Heart left ventricle (tissue), 16 donors: ENCODE results near the gene PHOSPHO1. TPM values are rescaled to one million over a fixed set of nuclear protein-coding genes. Genes with fewer than 3 reads are reported as not detected.

Experiments used
- ATAC-seq, 4 donors: fragments of 200-7000 bp; cut with Tn5 transposase; one replicate each; pipeline ENCODE4 v1.9.1; 2020 to 2022; ENCODE audit warnings: moderate library complexity in 4 of 4, mild to moderate bottlenecking in 3 of 4, moderate number of reproducible peaks in 1 of 4
- DNase-seq, 5 donors: peaks; one replicate each; pipeline ENCODE4 v3.0.0-alpha.2; 2020
- H3K27ac ChIP-seq, 12 donors: fragments of 200-600 bp; sonication (generic) in 4 of 12; one replicate each; pipeline versions ENCODE4 v1.5.0 to v1.8.0; 2016 to 2022; ENCODE audit warnings: mild to moderate bottlenecking in 2 of 12
- H3K27me3 ChIP-seq, 9 donors: fragments of 200-600 bp; sonication (generic) in 2 of 9; one replicate each; pipeline versions ENCODE4 v1.5.1 to v1.8.0; 2016 to 2022; ENCODE audit warnings: mild to moderate bottlenecking in 3 of 9
- H3K36me3 ChIP-seq, 9 donors: fragments of 200-600 bp; sonication (generic) in 2 of 9; one replicate each; pipeline versions ENCODE4 v1.5.0 to v1.8.0; 2018 to 2022; ENCODE audit warnings: mild to moderate bottlenecking in 2 of 9
- H3K4me1 ChIP-seq, 12 donors: fragments of 200-600 bp; sonication (generic) in 4 of 12; one replicate each; pipeline versions ENCODE4 v1.5.0 to v1.8.0; 2016 to 2022; ENCODE audit warnings: mild to moderate bottlenecking in 3 of 12
- H3K4me3 ChIP-seq, 12 donors: fragments of 200-600 bp; sonication (generic) in 4 of 12; one replicate each; pipeline versions ENCODE4 v1.5.0 to v1.8.0; 2017 to 2022; ENCODE audit warnings: mild to moderate bottlenecking in 9 of 12, moderate library complexity in 4 of 12
- H3K9me3 ChIP-seq, 12 donors: fragments of 200-600 bp; sonication (generic) in 4 of 12; one replicate each; pipeline versions ENCODE4 v1.5.0 to v1.8.0; 2016 to 2022; ENCODE audit warnings: mild to moderate bottlenecking in 1 of 12
- CTCF ChIP-seq, 12 donors: fragments of 200-600 bp; sonication (generic) in 4 of 12; IDR thresholded peaks; one replicate each; pipeline versions ENCODE4 v1.5.0 to v1.8.0; 2018 to 2022; ENCODE audit warnings: antibody characterized with exemption in 12 of 12, mild to moderate bottlenecking in 5 of 12
- POLR2A ChIP-seq, 2 donors: fragments of 450-650 bp; IDR thresholded peaks; one replicate each; pipeline ENCODE4 v1.6.1; 2017; ENCODE audit warnings: antibody characterized with exemption in 2 of 2, mild to moderate bottlenecking in 2 of 2, moderate library complexity in 2 of 2
- WGBS, 4 donors: extraction: QIAGEN DNeasy Blood & Tissue Kit in 2 of 4; methylation state at CpG; one replicate each; pipeline versions ENCODE4 v1.1.5 to v1.1.7; 2013 to 2018; 5-methylcytosine and 5-hydroxymethylcytosine counted together
- intact Hi-C, 10 donors: fragments of 100-400 bp; cut with DNase I; formaldehyde crosslinking; loops; one replicate each; pipeline versions ENCODE4 v1.11.1 to v1.14.2; 2022
- polyA plus RNA-seq, 2 donors: library from polyadenylated mRNA; stranded (reverse); fragments of 200-250 nt; gene quantifications; one replicate each; pipeline ENCODE4 v1.2.3, GENCODE V29; 2013
- total RNA-seq, 9 donors: library from RNA; depleted of rRNA in 2 of 9; stranded (reverse); fragments of >200 nt in 2 of 9; fragmentation: NEBNext Ultra II Directional in 3 of 9; extraction: Animal tissue kit (Norgen Biotek cat#: 25700) in 3 of 9; gene quantifications; one replicate each; pipeline versions ENCODE4 v1.1.0 to v1.2.4, GENCODE V29; 2016 to 2023
- donor health status: ischemic (EF 13 %, LVEDD 7.1; RV severe dilation, severe dysfunction).
- donor health status: healthy with polysubstance abuse.
- donor health status: DM: no; HTN: yes; CAD: no.
- donor health status: DM: no; HTN: no; CAD: no.
- donor health status: ischemic (EF 25% LVEDD 6.9; RV normal size, moderate dysfunction).
- donor health status: ischemic (EF 25% LVEDD 5.7; RV mildly dilated, moderate dysfunction).
- donor health status: healthy.
- donor health status: DM: yes; HTN: yes; CAD: no.
- donor health status: ischemic (EF 35%, LVEDD 5.7; RV mildly dilated, moderate dysfunction).
- donor health status: nonischemic (EF 11% LVEDD 7.7; RV severe dilation, severe dysfunction).
- donor health status: DM: yes; HTN: yes; CAD: no.
- donor health status: PGD.
- donor health status: ischemic (EF 29% LVEDD 5.4; RV normal size, mild dysfunction).
- donor health status: nonischemic (EF 23%, LVEDD 6.1; RV moderate dilation, normal function).

Gene PHOSPHO1
- total and polyA plus RNA-seq, 11 donors: 0.35 to 1.3 (median 0.66) TPM

GRCh38 chr17:49218941-49219913 lies 11.4 kb downstream of the PHOSPHO1 start:
- intact Hi-C loops: no loop called here
- ATAC-seq (peak in 2 of 4 donors; percentile 23 to 43), DNase-seq (peak in 3 of 5 donors; percentile 29 to 72 (median 43))
- no peaks in the 10 kb centered on the region for H3K9me3 ChIP-seq
- TF ChIP-seq POLR2A (IDR thresholded peaks at IDR 0.05) (no peak), CTCF (IDR thresholded peaks at IDR 0.05) (peak in 3 of 12 donors; percentile 8 to 29 (median 12))
- H3K4me3 ChIP-seq: peak overlapping the region in 1 of 12 donors; percentile 20
- peaks cover 0 to 14% (median 0%) of the 10 kb centered on the region in 9 donors for H3K36me3 ChIP-seq
- peaks cover 0 to 53% (median 19%) of the 10 kb centered on the region in 9 donors for H3K27me3 ChIP-seq
- peaks cover 5 to 77% (median 37%) of the 10 kb centered on the region in 12 donors for H3K4me1 ChIP-seq
- 42 to 67% (median 56%) methylated on average over 37 of the region's 37 CpGs for WGBS, 4 donors
- H3K27ac ChIP-seq: peak overlapping the region in 5 of 12 donors; percentile 19 to 91 (median 39)

GRCh38 chr17:49217651-49218413 lies 12.8 kb downstream of the PHOSPHO1 start:
- intact Hi-C loops: loop anchor here in 1 of 10 donors (2.0 kb wide), 1 partner anchor 25 kb away; no protein-coding TSS in a partner anchor
- H3K4me1 ChIP-seq: peaks cover 5 to 77% (median 36%) of the 10 kb centered on the region in 12 donors
- H3K27me3 ChIP-seq: peaks cover 0 to 39% (median 8%) of the 10 kb centered on the region in 9 donors
- peak; percentile 63 to 85 (median 71) for DNase-seq
- peaks cover 0 to 14% (median 0%) of the 10 kb centered on the region in 9 donors for H3K36me3 ChIP-seq
- ATAC-seq: peak; percentile 54 to 77 (median 62)
- TF ChIP-seq POLR2A (IDR thresholded peaks at IDR 0.05) (no peak), CTCF (IDR thresholded peaks at IDR 0.05) (no peak)
- peak overlapping the region; percentile 9 to 91 (median 70) for H3K27ac ChIP-seq
- no peaks in the 10 kb centered on the region for H3K9me3 ChIP-seq
- peak overlapping the region in 2 of 12 donors; percentile 0 to 16 for H3K4me3 ChIP-seq
- WGBS, 4 donors: 64 to 68% (median 64%) methylated on average over 17 of the region's 17 CpGs

GRCh38 chr17:49216953-49217650 lies 13.5 kb downstream of the PHOSPHO1 start:
- peaks cover 0 to 35% (median 8%) of the 10 kb centered on the region in 9 donors for H3K27me3 ChIP-seq
- intact Hi-C loops: loop anchor here in 1 of 10 donors (2.0 kb wide), 1 partner anchor 24 kb away; no protein-coding TSS in a partner anchor
- peak; percentile 69 to 85 (median 74) for DNase-seq
- WGBS, 4 donors: 45 to 57% (median 47%) methylated on average over 11 of the region's 11 CpGs
- ATAC-seq: peak; percentile 74 to 91 (median 86)
- TF ChIP-seq POLR2A (IDR thresholded peaks at IDR 0.05): no peak
- TF ChIP-seq CTCF (IDR thresholded peaks at IDR 0.05): no peak
- H3K27ac ChIP-seq: peak overlapping the region; percentile 43 to 91 (median 70)
- peaks cover 5 to 81% (median 37%) of the 10 kb centered on the region in 12 donors for H3K4me1 ChIP-seq
- H3K36me3 ChIP-seq: peaks cover 0 to 9% (median 0%) of the 10 kb centered on the region in 9 donors
- H3K9me3 ChIP-seq: no peaks in the 10 kb centered on the region
- peak overlapping the region in 2 of 12 donors; percentile 0 to 16 for H3K4me3 ChIP-seq
